GM21526 (cell line): ENCODE results near the gene KRTAP5-3.
"Not testable (repeated sequence)": the region's sequence is repeated elsewhere in the genome, so short reads cannot be mapped to it uniquely, and the experiment has no call there.

Source experiments
- ATAC-seq: cut with Tn5 transposase; IDR thresholded peaks from one replicate; pipeline ENCODE4 v1.9.1; 2021; ENCODE audit warnings: moderate library complexity; ENCODE audit not compliant: unreplicated experiment, low FRiP score

KRTAP5-3 gene

DNA sequence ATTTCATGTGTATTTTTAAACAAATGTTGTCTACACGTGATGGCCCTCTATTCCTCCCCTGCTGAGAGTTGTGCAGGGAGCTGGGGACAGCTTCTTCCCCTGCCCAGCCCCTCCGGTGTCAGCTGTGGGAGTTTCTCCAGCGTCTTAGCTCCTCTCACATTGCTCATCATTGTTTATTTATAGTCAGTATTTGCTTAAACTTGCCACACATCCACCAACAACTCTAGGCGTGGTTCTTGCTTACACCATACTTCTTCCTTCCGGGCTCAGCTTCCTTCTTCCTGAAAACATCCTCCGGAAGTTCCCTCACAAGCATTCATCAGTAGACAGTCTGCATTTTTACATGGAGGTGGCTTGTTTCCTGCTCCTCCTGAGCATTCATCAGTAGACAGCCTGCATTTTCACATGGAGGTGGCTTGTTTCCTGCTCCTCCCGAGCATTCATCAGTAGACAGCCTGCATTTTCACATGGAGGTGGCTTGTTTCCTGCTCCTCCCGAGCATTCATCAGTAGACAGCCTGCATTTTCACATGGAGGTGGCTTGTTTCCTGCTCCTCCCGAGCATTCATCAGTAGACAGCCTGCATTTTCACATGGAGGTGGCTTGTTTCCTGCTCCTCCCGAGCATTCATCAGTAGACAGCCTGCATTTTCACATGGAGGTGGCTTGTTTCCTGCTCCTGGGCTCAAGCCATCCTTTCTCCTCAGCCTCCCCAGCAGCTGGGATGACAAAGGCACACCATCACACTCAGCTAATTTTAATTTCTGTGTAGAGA lies 18.9 kb downstream of the KRTAP5-3 start:
- ATAC-seq, result not testable (repeated sequence)

DNA sequence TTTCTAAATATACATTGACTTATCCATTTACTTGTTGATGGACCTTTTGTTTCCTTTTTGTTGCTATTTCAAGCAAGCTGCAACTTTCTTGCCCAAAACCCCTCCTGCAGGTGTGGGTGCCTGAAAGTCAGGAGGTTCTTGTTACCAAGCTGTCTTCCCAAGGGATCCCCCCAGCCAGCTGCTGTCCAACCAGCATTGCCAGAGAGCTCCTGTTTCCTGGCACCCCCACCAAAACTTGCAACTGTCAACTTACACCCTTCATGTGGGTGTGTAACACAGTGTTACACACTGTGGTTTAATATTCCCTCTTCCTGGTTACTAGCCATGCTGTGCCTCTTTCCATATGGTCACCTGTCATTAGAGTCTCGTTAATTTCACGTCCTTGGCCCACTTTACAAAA lies 21.6 kb downstream of the KRTAP5-3 start:
- ATAC-seq, result no peak

- ATAC-seq, result not testable (repeated sequence)
These were observed 23.4 kb downstream of the KRTAP5-3 start, which contains the start of gene KRTAP5-1 for GRCh38 chr11:1584661-1585370. TSS of gene KRTAP5-1 (minus strand) at chr11:1585283. CDS start at chr11:1585249, 34 bp downstream.

GRCh38 chr11:1582909-1583308 lies 25.4 kb downstream of the KRTAP5-3 start:
- ATAC-seq, result not testable (repeated sequence)

DNA sequence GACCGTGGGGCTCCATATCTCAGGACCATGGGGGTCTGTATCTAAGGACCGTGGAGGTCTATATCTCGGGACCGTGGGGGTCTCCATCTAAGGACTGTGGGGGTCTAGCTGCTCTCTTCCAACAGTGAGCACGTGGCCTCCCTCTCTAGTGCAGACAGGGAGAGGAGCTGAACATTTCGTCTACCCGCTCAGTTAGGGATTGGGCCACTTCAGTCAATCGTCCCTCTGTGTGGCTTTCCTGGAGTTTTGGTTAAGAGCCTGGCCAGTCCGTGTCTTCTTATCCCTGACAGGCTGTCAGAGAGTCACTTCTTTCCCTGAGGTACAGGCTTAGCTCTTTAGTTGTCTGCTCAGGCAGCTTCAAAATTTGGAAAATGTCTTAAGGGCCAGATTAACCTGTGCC lies 26.3 kb downstream of the KRTAP5-3 start:
- no peak for ATAC-seq

GRCh38 chr11:1576825-1577224 lies 31.4 kb downstream of the KRTAP5-3 start:
- no peak for ATAC-seq

DNA sequence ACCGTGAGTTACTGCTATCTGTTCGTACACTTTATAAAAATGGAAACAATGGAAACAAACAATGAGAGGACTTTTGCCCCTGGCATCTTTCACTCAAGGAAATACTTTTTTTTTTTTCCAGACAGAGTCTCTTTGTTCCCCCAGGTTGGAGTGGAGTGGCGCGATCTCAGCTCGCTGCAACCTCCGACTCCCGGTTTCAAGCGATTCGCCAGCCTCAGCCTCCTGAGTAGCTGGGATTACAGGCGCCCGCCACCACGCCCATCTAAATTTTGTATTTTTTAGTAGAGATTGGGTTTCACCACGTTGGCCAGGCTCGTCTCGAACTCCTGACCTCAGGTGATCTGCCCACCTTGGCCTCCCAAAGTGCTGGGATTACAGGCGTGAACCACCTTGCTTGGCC lies 32.5 kb downstream of the KRTAP5-3 start:
- ATAC-seq, result not testable (repeated sequence)

GRCh38 chr11:1574933-1575242 lies 33.4 kb downstream of the KRTAP5-3 start:
- ATAC-seq, result no peak

GRCh38 chr11:1574238-1574932 lies 33.9 kb downstream of the KRTAP5-3 start:
- ATAC-seq, result no peak

GRCh38 chr11:1573903-1574237 lies 34.4 kb downstream of the KRTAP5-3 start:
- no peak for ATAC-seq

- no peak for ATAC-seq
These were observed 35.0 kb downstream of the KRTAP5-3 start for GRCh38 chr11:1573077-1573902.

- no peak for ATAC-seq
These were observed 35.8 kb downstream of the KRTAP5-3 start, which contains the start of gene DUSP8 for GRCh38 chr11:1572197-1573076. TSS of gene DUSP8 (minus strand) at chr11:1572271. CDS start at chr11:1565826, 6,445 bp downstream.

- no peak for ATAC-seq
These were observed 36.5 kb downstream of the KRTAP5-3 start for GRCh38 chr11:1571760-1572196.

GRCh38 chr11:1570896-1571759 lies 37.1 kb downstream of the KRTAP5-3 start:
- no peak for ATAC-seq

DNA sequence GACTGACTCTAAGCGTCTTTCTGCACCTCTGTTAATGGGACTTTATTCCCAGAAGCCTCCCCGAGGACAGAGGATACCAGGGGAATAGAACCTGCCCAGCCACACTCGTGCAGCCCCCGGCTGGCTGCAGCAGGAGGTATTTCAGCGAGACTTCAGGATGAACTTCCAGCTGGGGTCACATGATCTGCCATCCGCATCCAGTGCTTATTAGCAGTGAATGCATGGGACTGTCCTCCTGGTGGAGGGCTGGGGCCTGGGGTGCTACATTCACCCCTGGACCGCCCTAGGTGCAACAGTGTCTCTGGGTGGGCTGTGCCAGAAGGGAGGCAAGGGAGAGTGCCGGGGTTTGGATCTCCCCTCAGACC lies 37.8 kb downstream of the KRTAP5-3 start:
- ATAC-seq, result no peak

GRCh38 chr11:1570001-1570453 lies 38.2 kb downstream of the KRTAP5-3 start:
- ATAC-seq, result no peak

- no peak for ATAC-seq
These were observed 38.9 kb downstream of the KRTAP5-3 start for GRCh38 chr11:1569251-1569780.

GRCh38 chr11:1568441-1568911 lies 39.8 kb downstream of the KRTAP5-3 start:
- ATAC-seq, result no peak
